Tibial nerve (tissue), 3 donors: ENCODE data around the gene NOCT.
A peak's percentile ranks its signal among the peaks of the same experiment; 100 is the strongest.

ENCODE experiments used
- POLR2A ChIP-seq, 2 donors: fragments of 450-650 bp; IDR thresholded peaks; one replicate each; pipeline ENCODE4 v1.6.1; 2017; ENCODE audit warnings: antibody characterized with exemption in 2 of 2, mild to moderate bottlenecking in 2 of 2, moderate library complexity in 2 of 2
- TF ChIP-seq, protein P1 (sequence below), 5 experiments: fragments of 200-600 bp in 3 of 5; fragments of 450-650 bp in 2 of 5; sonication (generic) in 3 of 5; IDR thresholded peaks; one replicate each; pipeline ENCODE4 v1.5.1; 2016 to 2019; ENCODE audit warnings: antibody characterized with exemption in 5 of 5, mild to moderate bottlenecking in 3 of 5, moderate library complexity in 2 of 5

GRCh38 chr4:139030614-139031235 is 15.1 kb downstream of the NOCT start:
- TF ChIP-seq, protein P1, sequence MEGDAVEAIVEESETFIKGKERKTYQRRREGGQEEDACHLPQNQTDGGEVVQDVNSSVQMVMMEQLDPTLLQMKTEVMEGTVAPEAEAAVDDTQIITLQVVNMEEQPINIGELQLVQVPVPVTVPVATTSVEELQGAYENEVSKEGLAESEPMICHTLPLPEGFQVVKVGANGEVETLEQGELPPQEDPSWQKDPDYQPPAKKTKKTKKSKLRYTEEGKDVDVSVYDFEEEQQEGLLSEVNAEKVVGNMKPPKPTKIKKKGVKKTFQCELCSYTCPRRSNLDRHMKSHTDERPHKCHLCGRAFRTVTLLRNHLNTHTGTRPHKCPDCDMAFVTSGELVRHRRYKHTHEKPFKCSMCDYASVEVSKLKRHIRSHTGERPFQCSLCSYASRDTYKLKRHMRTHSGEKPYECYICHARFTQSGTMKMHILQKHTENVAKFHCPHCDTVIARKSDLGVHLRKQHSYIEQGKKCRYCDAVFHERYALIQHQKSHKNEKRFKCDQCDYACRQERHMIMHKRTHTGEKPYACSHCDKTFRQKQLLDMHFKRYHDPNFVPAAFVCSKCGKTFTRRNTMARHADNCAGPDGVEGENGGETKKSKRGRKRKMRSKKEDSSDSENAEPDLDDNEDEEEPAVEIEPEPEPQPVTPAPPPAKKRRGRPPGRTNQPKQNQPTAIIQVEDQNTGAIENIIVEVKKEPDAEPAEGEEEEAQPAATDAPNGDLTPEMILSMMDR (IDR thresholded peaks at IDR 0.05): peak; percentile 60 to 87 (median 80)
- TF ChIP-seq POLR2A (IDR thresholded peaks at IDR 0.05): no peak
